Glutamatergic neuron (in vitro differentiated cells): ENCODE measurements around the gene C4orf50. TPM values are rescaled to one million over a fixed set of nuclear protein-coding genes. Genes with fewer than 3 reads are reported as not detected.

Source experiments
- DNase-seq: peaks from one replicate; pipeline ENCODE4 v3.0.0; 2022
- H3K27ac Mint-ChIP-seq: one replicate; pipeline ENCODE4 v1.8.0; 2020; ENCODE audit warnings: mild to moderate bottlenecking, mixed read lengths, inconsistent platforms; ENCODE audit not compliant: unreplicated experiment
- H3K27me3 Mint-ChIP-seq: one replicate; pipeline ENCODE4 v1.8.0; 2020; ENCODE audit warnings: mild to moderate bottlenecking, moderate library complexity, mixed read lengths, inconsistent platforms; ENCODE audit not compliant: unreplicated experiment
- H3K36me3 Mint-ChIP-seq: one replicate; pipeline ENCODE4 v1.8.0; 2020; ENCODE audit warnings: mild to moderate bottlenecking, mixed read lengths, inconsistent platforms; ENCODE audit not compliant: unreplicated experiment
- H3K4me1 Mint-ChIP-seq: one replicate; pipeline ENCODE4 v1.8.0; 2020; ENCODE audit warnings: mild to moderate bottlenecking, low read depth, mixed read lengths, inconsistent platforms; ENCODE audit not compliant: unreplicated experiment
- H3K4me3 Mint-ChIP-seq: one replicate; pipeline ENCODE4 v1.8.0; 2020; ENCODE audit warnings: mild to moderate bottlenecking, mixed read lengths, inconsistent platforms; ENCODE audit not compliant: unreplicated experiment
- H3K9me3 Mint-ChIP-seq: one replicate; pipeline ENCODE4 v1.8.0; 2020; ENCODE audit warnings: mild to moderate bottlenecking, moderate library complexity, mixed read lengths, inconsistent platforms; ENCODE audit not compliant: unreplicated experiment
- CTCF ChIP-seq: fragments of 200-600 bp; sonication (generic); IDR thresholded peaks from one replicate; pipeline ENCODE4 v1.5.0; 2021; ENCODE audit not compliant: partially characterized antibody, unreplicated experiment
- total RNA-seq: library from RNA; stranded (reverse); fragmentation: NEBNext Ultra II Directional; extraction: Animal tissue kit (Norgen Biotek cat#: 25700); gene quantifications from one replicate; pipeline ENCODE4 v1.2.1, GENCODE V29; 2021; ENCODE audit not compliant: unreplicated experiment

Gene C4orf50
- total RNA-seq, 1 donor from 2014 or later: 0.56 TPM

DNA sequence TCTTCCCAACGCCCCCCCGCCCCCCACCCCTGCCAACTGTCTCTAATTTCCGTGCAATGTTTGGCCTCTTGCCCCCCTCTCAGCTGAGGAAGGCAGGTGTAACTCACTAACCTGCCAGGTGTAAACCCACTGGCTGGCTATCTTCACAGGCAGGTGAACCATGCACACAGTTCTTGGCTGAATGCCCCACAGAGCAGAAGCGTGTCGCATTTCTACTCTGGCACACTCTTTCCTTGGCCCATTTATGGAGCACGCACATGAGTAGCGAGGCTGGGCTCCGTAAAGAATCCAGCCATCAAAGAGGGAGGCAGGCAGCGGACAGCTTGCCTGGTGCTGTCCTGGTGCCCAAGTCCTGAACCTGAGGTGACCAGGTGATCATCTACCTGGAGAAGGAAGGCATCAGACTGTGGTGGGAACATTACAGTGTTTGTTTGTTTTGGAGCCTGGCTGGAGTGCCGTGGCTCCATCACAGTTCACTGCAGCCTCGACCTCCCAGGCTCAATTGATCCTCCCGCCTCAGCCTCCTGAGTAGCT lies 86.1 kb downstream of the C4orf50 start:
- peaks cover 40% of the 10 kb centered on the region for H3K4me1 Mint-ChIP-seq

DNA sequence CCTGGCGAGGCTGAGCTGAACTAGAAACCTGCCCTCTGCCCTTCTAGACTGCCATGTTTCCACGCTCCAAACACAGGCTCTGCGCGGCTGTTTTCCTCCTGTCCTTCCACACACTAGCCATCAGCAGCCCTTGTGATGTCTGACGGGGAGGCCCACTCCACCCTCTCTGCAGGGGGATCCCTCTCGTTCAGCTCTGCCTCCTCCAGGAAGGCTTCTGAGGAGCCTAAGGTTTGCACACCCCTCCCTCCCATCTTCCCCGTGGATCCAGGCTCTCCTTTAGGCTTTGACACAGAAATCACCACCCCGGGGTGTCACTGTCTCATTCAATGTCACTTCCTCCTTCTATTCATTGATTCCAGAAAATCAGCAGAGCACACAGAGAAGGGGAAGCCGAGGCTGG lies 86.7 kb downstream of the C4orf50 start:
- Mint-ChIP-seq H3K27me3 (peaks cover 20% of the 10 kb centered on the region), H3K4me1 (peaks cover 45% of the 10 kb centered on the region), H3K27ac (no peak overlapping the region), H3K36me3 (no peaks in the 10 kb centered on the region), H3K9me3 (peaks cover 10% of the 10 kb centered on the region), H3K4me3 (no peak overlapping the region)
- TF ChIP-seq CTCF: no peak
- no peak for DNase-seq

More for the DNA sequence above, 86.1 kb downstream of the C4orf50 start:
- DNase-seq: no peak
- Mint-ChIP-seq H3K36me3 (no peaks in the 10 kb centered on the region), H3K9me3 (peaks cover 9% of the 10 kb centered on the region), H3K27me3 (peaks cover 17% of the 10 kb centered on the region), H3K4me3 (no peak overlapping the region), H3K27ac (no peak overlapping the region)
- TF ChIP-seq CTCF: no peak

DNA sequence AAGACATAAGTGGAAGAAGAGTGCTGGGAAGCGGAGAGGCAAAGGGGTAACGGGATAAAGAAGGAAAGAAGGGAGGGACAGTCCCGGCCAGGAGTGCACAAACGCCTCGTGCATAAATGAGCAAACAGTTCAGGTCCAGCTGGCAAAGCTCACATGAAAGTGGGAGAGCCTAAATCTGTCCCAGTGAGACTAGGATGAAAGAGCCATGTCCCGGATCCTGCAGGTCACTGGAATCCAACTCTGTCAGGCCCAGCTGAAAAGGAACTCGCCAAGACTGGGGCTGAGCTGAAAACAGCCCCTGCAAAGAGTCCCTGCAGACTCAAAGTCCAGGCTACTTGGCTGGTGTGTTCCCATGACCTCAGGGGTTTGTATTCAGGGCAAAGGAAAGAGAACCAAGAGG lies 87.4 kb downstream of the C4orf50 start:
- no peak for TF ChIP-seq CTCF
- peaks cover 47% of the 10 kb centered on the region for H3K4me1 Mint-ChIP-seq
- H3K4me3 Mint-ChIP-seq: peak overlapping the region; percentile 56
- peak overlapping the region; percentile 78 for H3K27ac Mint-ChIP-seq
- no peaks in the 10 kb centered on the region for H3K36me3 Mint-ChIP-seq
- no peak for DNase-seq
- H3K27me3 Mint-ChIP-seq: peaks cover 19% of the 10 kb centered on the region
- H3K9me3 Mint-ChIP-seq: peaks cover 12% of the 10 kb centered on the region

DNA sequence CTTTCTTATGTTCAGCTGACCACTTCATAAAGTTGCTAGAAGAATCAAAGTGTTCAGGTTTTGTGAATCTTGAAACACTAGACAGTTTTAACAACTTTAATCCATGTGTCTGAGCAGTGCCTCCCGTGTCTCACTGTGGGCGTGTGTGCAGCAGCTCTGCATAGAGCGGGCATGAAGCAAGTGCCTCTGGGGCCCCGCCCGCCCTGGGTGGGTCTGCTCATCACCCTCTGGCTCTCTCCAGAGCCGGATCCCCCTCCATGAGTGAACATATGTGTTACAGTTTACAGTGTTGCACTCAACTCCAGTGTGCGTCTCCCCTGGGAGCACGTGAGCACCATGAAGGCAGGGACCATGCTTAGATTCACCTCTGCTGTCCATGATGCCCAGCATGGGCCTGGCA lies 87.8 kb downstream of the C4orf50 start:
- Mint-ChIP-seq H3K4me3 (peak overlapping the region; percentile 56), H3K9me3 (peaks cover 13% of the 10 kb centered on the region), H3K36me3 (no peaks in the 10 kb centered on the region), H3K27me3 (peaks cover 19% of the 10 kb centered on the region), H3K27ac (peak overlapping the region; percentile 78), H3K4me1 (peaks cover 50% of the 10 kb centered on the region)
- TF ChIP-seq CTCF: no peak
- DNase-seq: no peak

GRCh38 chr4:5928844-5929420 lies 89.3 kb downstream of the C4orf50 start:
- Mint-ChIP-seq H3K27ac (peak overlapping the region; percentile 99), H3K9me3 (peaks cover 13% of the 10 kb centered on the region), H3K4me1 (peaks cover 55% of the 10 kb centered on the region), H3K36me3 (no peaks in the 10 kb centered on the region), H3K4me3 (peak overlapping the region; percentile 6), H3K27me3 (peaks cover 19% of the 10 kb centered on the region)
- no peak for TF ChIP-seq CTCF
- no peak for DNase-seq
